Retina (tissue), 1 donor: ENCODE data around the gene FOXF2.

Experiments used
- DNase-seq: peaks from one replicate; pipeline ENCODE4 v3.0.0-alpha.2; 2016

FOXF2 gene

GRCh38 chr6:1391800-1392309, 2.5 kb downstream of the FOXF2 start:
- DNase-seq, result peak; percentile 32

- peak; percentile 39 for DNase-seq
Observed at GRCh38 chr6:1392813-1393640, 3.7 kb downstream of the FOXF2 start.

- peak; percentile 56 for DNase-seq
Observed at GRCh38 chr6:1393641-1394283, 4.4 kb downstream of the FOXF2 start.

GRCh38 chr6:1394514-1395463, 5.4 kb downstream of the FOXF2 start:
- DNase-seq, result peak; percentile 55

GRCh38 chr6:1395506-1395905, 6.1 kb downstream of the FOXF2 start:
- DNase-seq, result no peak

GRCh38 chr6:1395941-1396908, 6.8 kb downstream of the FOXF2 start:
- DNase-seq, result peak; percentile 25

GRCh38 chr6:1396952-1397868, 7.8 kb downstream of the FOXF2 start:
- DNase-seq, result peak; percentile 86

- no peak for DNase-seq
Observed at GRCh38 chr6:1399085-1399780, 9.9 kb downstream of the FOXF2 start.

- DNase-seq, result no peak
Observed at GRCh38 chr6:1400126-1400850, 10.9 kb downstream of the FOXF2 start.

- DNase-seq, result no peak
Observed at GRCh38 chr6:1402369-1402768, 13.0 kb downstream of the FOXF2 start.

GRCh38 chr6:1402868-1403267, 13.5 kb downstream of the FOXF2 start:
- no peak for DNase-seq

GRCh38 chr6:1403851-1404712, 14.7 kb downstream of the FOXF2 start:
- DNase-seq, result no peak

- DNase-seq, result no peak
Observed at GRCh38 chr6:1404713-1405098, 15.3 kb downstream of the FOXF2 start.

GRCh38 chr6:1405221-1405620, 15.8 kb downstream of the FOXF2 start:
- DNase-seq, result no peak

- DNase-seq, result no peak
Observed at GRCh38 chr6:1406306-1407072, 17.1 kb downstream of the FOXF2 start.

- no peak for DNase-seq
Observed at GRCh38 chr6:1407499-1407990, 18.2 kb downstream of the FOXF2 start.

- peak; percentile 39 for DNase-seq
Observed at GRCh38 chr6:1409774-1410465, 20.5 kb downstream of the FOXF2 start.
